Urothelium cell line (cell line): ENCODE results near the gene TGFBR3.

Experiments
- DNase-seq: peaks from one replicate; pipeline ENCODE4 v3.0.0; 2011; ENCODE audit warnings: low spot score, mixed read lengths
- FAIRE-seq: peaks from 2 replicates; lab custom pipeline; 2011; peaks lifted over from hg19 to GRCh38; lab: Jason Lieb, UNC

The TGFBR3 gene

GRCh38 chr1:91699339-91699974 is 186.5 kb downstream of the TGFBR3 start:
- DNase-seq, result no peak
- no peak for FAIRE-seq

DNA sequence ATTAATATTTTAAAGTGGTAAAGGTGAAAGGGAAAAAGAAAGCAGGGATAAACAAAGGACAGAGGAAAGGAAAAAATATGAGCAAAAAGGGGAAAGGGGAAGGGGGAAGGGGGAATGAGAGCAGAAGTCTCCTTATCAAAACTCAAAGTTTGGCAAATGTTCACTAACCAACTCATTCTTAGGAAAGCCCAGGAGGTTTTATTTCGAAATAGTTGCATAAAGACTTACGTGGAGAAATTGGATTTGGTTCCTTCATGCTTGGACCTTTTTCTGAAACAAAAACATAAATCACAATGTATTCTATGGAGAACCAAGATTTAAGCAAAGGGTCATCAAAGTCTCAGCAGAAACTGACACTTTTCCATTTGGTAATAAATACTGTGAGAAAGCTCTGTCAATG is 188.1 kb downstream of the TGFBR3 start:
- DNase-seq (no peak), FAIRE-seq (no peak)

DNA sequence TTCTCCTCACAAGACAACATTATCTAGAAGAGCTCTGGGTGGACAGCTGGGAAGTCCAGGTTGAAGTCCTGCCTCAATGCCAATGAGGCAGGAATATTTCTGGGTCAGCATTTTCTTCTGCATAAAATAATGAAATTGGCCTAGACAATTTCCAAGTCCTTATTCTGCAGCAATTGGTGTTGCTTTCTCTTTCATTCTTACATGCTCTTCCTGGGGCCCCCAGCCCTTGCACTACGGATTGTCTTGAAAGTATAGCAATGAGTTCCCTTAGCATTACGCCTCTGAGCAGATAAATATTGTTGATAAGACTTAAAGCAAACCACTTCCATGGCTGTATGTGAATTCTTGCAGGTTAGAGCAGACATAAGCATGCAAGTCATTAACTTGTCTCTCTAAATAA is 188.5 kb downstream of the TGFBR3 start:
- DNase-seq (no peak), FAIRE-seq (no peak)

GRCh38 chr1:91696321-91696720 is 189.6 kb downstream of the TGFBR3 start:
- FAIRE-seq, result no peak
- no peak for DNase-seq

DNA sequence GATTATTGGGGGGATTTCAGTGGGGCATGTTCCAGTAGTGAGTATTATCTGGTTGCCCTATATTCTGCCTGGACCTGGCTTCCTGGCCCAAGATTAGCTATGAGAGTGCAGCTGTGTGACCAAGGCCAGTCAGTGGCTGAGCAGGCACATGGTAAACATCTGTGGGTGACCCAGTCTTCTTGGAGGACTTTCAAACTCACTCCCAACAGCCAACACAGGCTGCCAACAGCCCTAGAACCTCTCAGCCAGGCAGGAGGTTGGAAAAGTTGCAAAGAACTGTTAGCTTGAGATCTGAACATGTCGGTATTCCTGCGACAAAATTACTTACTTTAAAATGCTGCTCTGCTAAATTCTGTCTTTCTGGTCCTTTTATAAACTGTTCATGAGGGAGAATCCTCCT is 192.4 kb downstream of the TGFBR3 start:
- FAIRE-seq (no peak), DNase-seq (no peak)

DNA sequence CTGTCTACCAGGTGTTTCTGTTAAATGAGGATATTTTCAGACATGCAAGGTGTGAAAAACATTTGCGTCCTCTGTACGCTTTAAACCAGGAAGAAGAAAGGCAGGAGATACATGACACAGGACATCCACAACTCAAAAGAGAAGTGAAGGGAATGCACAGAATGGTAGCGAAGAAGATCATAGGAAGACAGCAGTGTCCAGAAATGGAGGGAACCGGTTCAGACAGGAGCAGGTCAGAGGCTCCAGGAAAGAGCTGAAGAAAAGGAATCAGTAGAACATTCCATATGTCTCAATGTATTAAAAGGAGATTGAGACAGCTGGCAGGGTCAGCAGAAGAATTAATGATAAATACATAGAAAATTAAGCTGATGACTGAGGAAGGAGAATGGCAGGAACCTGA is 194.4 kb downstream of the TGFBR3 start:
- DNase-seq (no peak), FAIRE-seq (no peak)

GRCh38 chr1:91689641-91690481 is 196.1 kb downstream of the TGFBR3 start:
- FAIRE-seq (no peak), DNase-seq (no peak)

DNA sequence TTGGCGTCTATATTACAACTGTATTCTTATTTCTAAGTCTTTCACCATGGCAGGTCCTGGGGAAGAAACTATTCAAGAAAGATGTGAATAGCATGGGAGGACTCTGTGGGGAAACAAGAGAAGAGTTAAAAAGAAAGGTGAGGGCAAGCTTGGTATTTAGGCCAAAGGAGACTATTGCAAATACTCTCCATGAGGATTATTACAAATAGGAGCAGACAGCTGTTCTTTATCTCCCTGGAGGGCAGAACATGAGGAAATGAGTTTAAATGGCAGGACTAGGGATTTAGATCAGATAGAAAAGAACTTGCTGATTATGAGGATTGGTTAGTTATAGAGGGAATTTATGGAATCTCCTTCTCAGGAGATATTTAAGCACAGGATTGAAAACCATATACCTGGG is 198.5 kb downstream of the TGFBR3 start:
- DNase-seq (no peak), FAIRE-seq (no peak)

DNA sequence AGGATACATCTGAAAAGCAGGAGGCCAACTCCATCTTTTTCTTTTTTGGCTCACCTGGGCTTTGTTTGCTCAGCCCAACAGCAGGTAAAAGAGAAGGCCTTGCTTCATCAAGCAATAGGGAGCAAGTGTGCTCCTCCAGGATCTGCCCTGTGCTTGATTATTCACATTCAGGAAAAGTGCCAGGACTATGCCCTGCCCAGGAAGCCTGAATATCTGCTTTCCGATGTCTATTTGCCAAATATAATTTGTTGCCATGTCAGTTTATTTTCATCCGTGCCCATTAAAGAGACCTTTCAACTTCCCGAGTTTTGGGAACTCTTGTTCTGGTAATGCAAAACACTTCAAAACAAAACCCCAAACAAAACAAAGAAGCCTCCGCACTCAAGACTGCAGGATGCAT is 200.0 kb downstream of the TGFBR3 start:
- no peak for FAIRE-seq

GRCh38 chr1:91684481-91685196 is 201.3 kb downstream of the TGFBR3 start:
- FAIRE-seq (no peak), DNase-seq (no peak)

More for the DNA sequence above, 200.0 kb downstream of the TGFBR3 start:
- DNase-seq, result no peak

DNA sequence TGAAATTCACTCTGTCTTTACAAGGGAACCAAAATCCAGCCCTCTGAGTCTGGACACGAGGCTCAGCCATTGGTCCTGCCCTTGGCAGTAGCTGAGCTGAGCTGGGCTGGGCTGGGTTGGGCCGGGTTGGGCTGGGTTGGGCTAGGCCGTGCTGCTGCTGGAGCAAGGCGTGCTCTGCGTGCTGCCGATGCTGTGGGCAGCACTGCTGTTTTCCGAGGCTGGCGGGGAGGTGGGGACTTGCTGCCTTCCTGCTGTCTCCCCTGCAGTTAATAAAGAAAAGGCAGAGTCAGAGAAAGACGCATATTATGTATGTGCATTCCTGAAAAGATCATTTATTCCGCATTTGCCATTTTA is 202.4 kb downstream of the TGFBR3 start:
- DNase-seq (no peak), FAIRE-seq (no peak)

GRCh38 chr1:91682882-91683597 is 202.9 kb downstream of the TGFBR3 start:
- FAIRE-seq, result no peak
- DNase-seq, result no peak

GRCh38 chr1:91680556-91681155 is 205.3 kb downstream of the TGFBR3 start:
- DNase-seq (no peak), FAIRE-seq (no peak)

DNA sequence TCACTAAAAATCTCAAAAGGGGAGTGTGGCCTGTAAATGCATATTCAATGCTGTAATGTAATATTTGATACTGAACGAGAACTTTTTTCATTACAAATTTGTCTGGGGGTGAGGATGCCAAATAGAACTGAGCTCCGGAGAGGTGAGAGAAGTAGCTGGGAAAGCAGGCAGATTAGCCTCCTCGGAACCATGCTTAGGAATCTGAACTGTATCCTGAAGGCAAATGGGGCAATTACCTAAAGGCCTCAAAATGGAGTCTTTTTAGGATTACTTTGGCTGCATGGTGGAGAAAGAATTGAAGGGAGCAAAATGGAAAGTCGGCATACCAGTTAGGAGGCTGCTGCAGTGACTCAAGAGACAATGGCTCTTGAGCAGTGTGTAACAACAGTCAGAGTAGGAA is 206.5 kb downstream of the TGFBR3 start:
- DNase-seq (no peak), FAIRE-seq (no peak)

DNA sequence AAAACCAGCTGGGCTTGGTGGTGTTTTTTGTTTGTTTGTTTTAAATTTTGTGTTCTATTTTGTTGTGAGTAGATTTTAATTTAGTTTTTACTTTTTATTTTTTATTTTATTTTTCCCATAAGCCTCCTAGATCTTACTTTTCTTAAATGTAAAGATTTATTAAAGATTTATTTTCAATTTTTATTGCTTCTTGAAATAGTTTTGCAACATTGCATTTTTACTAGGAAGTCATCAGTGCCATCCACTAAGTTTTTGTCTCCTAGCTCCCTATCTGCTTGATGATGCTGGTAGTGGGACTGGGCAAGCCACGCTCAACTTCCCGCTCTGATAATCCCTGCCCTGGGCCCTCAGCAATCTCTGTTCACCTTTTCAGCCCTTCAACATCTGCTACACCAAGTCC is 209.9 kb downstream of the TGFBR3 start:
- FAIRE-seq, result no peak
- no peak for DNase-seq

DNA sequence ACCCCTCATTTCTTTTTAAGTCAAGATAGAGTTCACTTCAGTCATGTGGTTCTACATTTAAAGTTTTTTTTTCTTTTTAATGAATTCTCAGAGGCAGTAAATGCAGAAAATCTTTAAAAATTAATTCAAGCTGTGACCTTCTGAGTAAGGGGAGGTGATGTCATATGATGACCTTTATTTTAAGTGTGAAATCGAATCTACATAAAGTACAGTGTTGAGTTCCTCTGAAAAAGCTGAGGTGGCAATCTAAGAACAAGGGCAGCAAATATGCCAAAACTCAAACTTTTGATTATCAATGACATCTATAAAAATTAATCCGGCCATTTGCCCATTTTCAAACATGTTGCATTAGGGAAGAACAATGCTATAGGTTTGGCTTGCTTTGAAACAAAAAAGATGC is 211.8 kb downstream of the TGFBR3 start:
- FAIRE-seq (no peak), DNase-seq (no peak)

DNA sequence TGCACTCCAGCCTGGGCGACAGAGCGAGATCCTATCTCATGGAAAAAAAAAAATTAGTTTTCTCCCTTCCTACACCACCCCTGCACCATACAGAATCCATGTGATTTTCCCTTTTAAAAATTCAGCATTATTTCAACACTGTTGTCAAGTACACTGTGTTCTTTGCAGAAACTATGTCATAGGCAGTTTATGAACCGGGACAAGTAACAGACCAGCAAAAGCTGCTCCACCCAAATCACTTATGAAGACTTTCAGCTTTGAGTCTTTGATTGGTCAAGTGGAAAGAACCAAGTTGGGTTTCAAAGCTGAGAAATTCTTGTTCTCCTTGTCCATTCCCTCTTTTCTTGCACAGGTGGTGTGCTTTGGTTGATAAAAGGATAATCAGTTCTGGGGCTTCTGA is 212.3 kb downstream of the TGFBR3 start:
- FAIRE-seq, result no peak
- DNase-seq, result no peak

- DNase-seq, result no peak
- FAIRE-seq, result no peak
Measured at GRCh38 chr1:91672601-91673161, 213.3 kb downstream of the TGFBR3 start.

DNA sequence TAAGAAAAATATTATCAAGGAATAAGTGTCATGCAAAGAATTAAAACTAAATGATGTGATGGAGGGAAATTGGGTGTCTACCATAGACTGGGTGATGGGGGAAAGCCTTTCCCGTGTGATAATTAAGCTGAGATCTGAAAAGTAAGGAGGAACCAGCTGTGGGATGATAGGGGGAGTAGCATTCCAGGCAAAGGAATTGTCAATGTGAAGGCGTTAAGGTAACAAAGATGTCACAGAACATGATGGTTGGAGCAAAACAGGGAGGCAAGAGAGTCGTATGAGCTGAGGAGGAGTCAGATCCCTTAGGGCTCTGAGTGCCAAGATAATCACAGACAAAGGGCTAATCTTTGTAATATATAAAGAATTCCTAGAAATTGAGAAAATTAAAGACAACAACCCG is 215.2 kb downstream of the TGFBR3 start:
- DNase-seq (no peak), FAIRE-seq (no peak)

- no peak for FAIRE-seq
Measured at GRCh38 chr1:91669584-91670350, 216.2 kb downstream of the TGFBR3 start.

More at GRCh38 chr1:91669584-91670350, 216.2 kb downstream of the TGFBR3 start:
- no peak for DNase-seq
